HepG2 (cell line): ENCODE measurements around the gene NFE2L3. TPM values are rescaled to one million over a fixed set of nuclear protein-coding genes. Genes with fewer than 3 reads are reported as not detected.

Experiments used
- ATAC-seq: fragments of 200-7000 bp; cut with Tn5 transposase; 3 replicates; pipeline ENCODE4 v1.9.1; 2020; ENCODE audit warnings: mild to moderate bottlenecking, moderate library complexity
- BruUV-seq: library from RNA; stranded (reverse); fragments of 400-500 nt; replicated peaks from 2 replicates; lab custom pipeline; 2021; lab: Mats Ljungman, UMichigan
- CTCF ChIA-PET: fragments of 300-600 bp; formaldehyde crosslinking; extraction: SDS; loops from one replicate; lab custom pipeline; 2021; ENCODE audit warnings: low total read pairs, inconsistent platforms, low intra/inter-chr PET ratio; lab: Yijun Ruan, JAX
- POLR2A ChIA-PET: fragments of 350-600 bp; sonication (Branson Sonifier 250); formaldehyde crosslinking; loops from one replicate; lab custom pipeline; 2020; ENCODE audit warnings: antibody characterized with exemption, inconsistent platforms; lab: Yijun Ruan, JAX
- DNase-seq: peaks from one replicate; pipeline ENCODE4 v3.0.0-alpha.2; 2015; ENCODE audit warnings: low spot score
- FAIRE-seq: peaks from 3 replicates; lab custom pipeline; 2011; peaks lifted over from hg19 to GRCh38; lab: Jason Lieb, UNC
- H2AFZ ChIP-seq: one replicate; pipeline ENCODE4 v1.6.1; 2011; ENCODE audit warnings: low read length, inconsistent platforms
- H3K27ac ChIP-seq: fragments of 300-600 bp; 3 replicates; pipeline ENCODE4 v1.8.0; 2011; ENCODE audit warnings: mixed run types, mild to moderate bottlenecking, mixed read lengths, low read length, inconsistent platforms; ENCODE audit not compliant: insufficient read depth; ENCODE audit errors: extremely low read length
- H3K27me3 ChIP-seq, 2 experiments: fragments of 200-600 bp in 1 of 2; 2 replicates in 1 of 2; 3 replicates in 1 of 2; pipeline versions ENCODE4 v1.6.0 to v1.8.0; 2011; ENCODE audit warnings: low read length in 2 of 2, mild to moderate bottlenecking in 2 of 2, moderate library complexity in 2 of 2, inconsistent platforms in 1 of 2; ENCODE audit not compliant: insufficient read depth in 2 of 2, control insufficient read depth in 1 of 2
- H3K36me3 ChIP-seq, 2 experiments: fragments of 200-600 bp in 1 of 2; replicated peaks in 1 of 2; 2 replicates in 1 of 2; 3 replicates in 1 of 2; pipeline versions ENCODE4 v1.5.1 to v1.8.0; 2011; ENCODE audit warnings: low read length in 2 of 2, inconsistent platforms in 1 of 2; ENCODE audit not compliant: insufficient read depth in 2 of 2, control insufficient read depth in 1 of 2
- H3K4me1 ChIP-seq: 2 replicates; pipeline ENCODE4 v1.5.1; 2012; ENCODE audit warnings: low read length, inconsistent platforms; ENCODE audit not compliant: insufficient read depth
- H3K4me2 ChIP-seq: 2 replicates; pipeline ENCODE4 v1.6.0; 2011; ENCODE audit warnings: low read depth, low read length, inconsistent platforms
- H3K4me3 ChIP-seq, 3 experiments: fragments of 200-600 bp in 1 of 3; sonication (generic), shearing (Covaris generic) in 1 of 3; replicated peaks in 1 of 3; 2 replicates each; pipeline ENCODE4 v1.5.1; 2011 to 2016; ENCODE audit warnings: low read length in 3 of 3, inconsistent platforms in 2 of 3, low read depth in 2 of 3, mild to moderate bottlenecking in 2 of 3, control low read depth in 1 of 3, mixed read lengths in 1 of 3; ENCODE audit not compliant: insufficient read depth in 1 of 3
- H3K79me2 ChIP-seq: one replicate; pipeline ENCODE4 v1.6.1; 2011; ENCODE audit warnings: low read length, inconsistent platforms; ENCODE audit not compliant: insufficient read depth
- H3K9ac ChIP-seq: 2 replicates; pipeline ENCODE4 v1.6.0; 2011; ENCODE audit warnings: mild to moderate bottlenecking, low read depth, low read length, inconsistent platforms; ENCODE audit not compliant: insufficient read depth
- H3K9me3 ChIP-seq: 2 replicates; pipeline ENCODE4 v1.5.1; 2012; ENCODE audit warnings: mild to moderate bottlenecking, low read length
- H4K20me1 ChIP-seq: 2 replicates; pipeline ENCODE4 v1.6.0; 2011; ENCODE audit warnings: inconsistent platforms, mild to moderate bottlenecking, low read length, moderate library complexity; ENCODE audit not compliant: insufficient read depth
- ARID5B ChIP-seq: IDR thresholded peaks from 2 replicates; pipeline ENCODE4 v1.4.0; 2020; ENCODE audit warnings: mild to moderate bottlenecking, missing genetic modification reagents
- ETV5 ChIP-seq: IDR thresholded peaks from 2 replicates; pipeline ENCODE4 v1.6.1; 2018; ENCODE audit warnings: missing biosample characterization, missing genetic modification reagents, inconsistent platforms, borderline replicate concordance
- GTF2F1 ChIP-seq: fragments of 150-350 bp; IDR thresholded peaks from 2 replicates; pipeline ENCODE4 v1.6.1; 2014; ENCODE audit warnings: low read length
- HMG20B ChIP-seq: conservative IDR thresholded peaks from 2 replicates; pipeline ENCODE4 v1.6.1; 2016; ENCODE audit warnings: missing genetic modification reagents, missing compliant biosample characterization
- MAX ChIP-seq: IDR thresholded peaks from 2 replicates; pipeline ENCODE4 v1.6.1; 2012; ENCODE audit warnings: inconsistent platforms
- NFRKB ChIP-seq: fragments of 450-650 bp; IDR thresholded peaks from 2 replicates; pipeline ENCODE4 v1.6.1; 2017
- RARG ChIP-seq: sonication (generic); formaldehyde crosslinking; IDR thresholded peaks from 2 replicates; pipeline ENCODE4 v1.4.0; 2020; ENCODE audit warnings: low read depth, mild to moderate bottlenecking, missing genetic modification reagents
- RFXANK ChIP-seq: IDR thresholded peaks from 2 replicates; pipeline ENCODE4 v1.6.1; 2016
- SALL2 ChIP-seq: sonication (generic); formaldehyde crosslinking; IDR thresholded peaks from 2 replicates; pipeline ENCODE4 v1.8.1; 2023; ENCODE audit warnings: mild to moderate bottlenecking, missing genetic modification reagents, inconsistent platforms
- TCF7L2 ChIP-seq: IDR thresholded peaks from 2 replicates; pipeline ENCODE4 v1.6.1; 2011; ENCODE audit warnings: mild to moderate bottlenecking, low read depth, low read length, moderate library complexity
- ZBTB42 ChIP-seq: sonication (generic); formaldehyde crosslinking; IDR thresholded peaks from 2 replicates; pipeline ENCODE4 v1.5.0; 2020; ENCODE audit warnings: mild to moderate bottlenecking, missing genetic modification reagents
- ZNF282 ChIP-seq: fragments of 450-650 bp; IDR thresholded peaks from 2 replicates; pipeline ENCODE4 v1.6.1; 2018; ENCODE audit not compliant: partially characterized antibody
- ZNF558 ChIP-seq: sonication (generic); formaldehyde crosslinking; IDR thresholded peaks from 2 replicates; pipeline ENCODE4 v1.9.0; 2022; ENCODE audit warnings: mild to moderate bottlenecking, missing genetic modification reagents, borderline replicate concordance
- ZNF562 ChIP-seq: sonication (generic); formaldehyde crosslinking; IDR thresholded peaks from 2 replicates; pipeline ENCODE4 v1.8.0; 2022; ENCODE audit warnings: missing genetic modification reagents, borderline replicate concordance
- ZSCAN29 ChIP-seq: sonication (generic); formaldehyde crosslinking; conservative IDR thresholded peaks from 2 replicates; pipeline ENCODE4 v1.4.0; 2020; ENCODE audit warnings: mild to moderate bottlenecking, missing genetic modification reagents
- ZSCAN30 ChIP-seq: sonication (generic); formaldehyde crosslinking; IDR thresholded peaks from 2 replicates; pipeline ENCODE4 v1.5.0; 2020; ENCODE audit warnings: mild to moderate bottlenecking, missing genetic modification reagents
- WGBS: methylation state at CpG from one replicate; pipeline ENCODE4 v1.1.6; 2017; ENCODE audit warnings: low lambda C conversion rate; 5-methylcytosine and 5-hydroxymethylcytosine counted together
- in situ Hi-C: cut with HindIII; loops from 2 replicates; pipeline ENCODE4 v1.10.0; 2017; ENCODE audit warnings: low pct_unique_long_range_greater_than_20kb; ENCODE audit not compliant: extremely low pct_ligation_motif_present
- intact Hi-C: fragments of 100-400 bp; cut with micrococcal nuclease; formaldehyde crosslinking; loops from one replicate; pipeline ENCODE4 v1.10.0; 2022; ENCODE audit not compliant: unreplicated experiment
- polyA plus RNA-seq, 8 experiments: library from polyadenylated mRNA; depleted of rRNA in 3 of 8; stranded (reverse) in 7 of 8; unstranded in 1 of 8; fragments of >200 nt; fragmentation: Illumina TruSeq in 4 of 8; extraction: Trizol in 4 of 8; gene quantifications; 2 replicates each; pipeline versions ENCODE4 v1.2.1 to v1.2.3, GENCODE V29; 2011 to 2016; ENCODE audit warnings: low read depth in 4 of 8, missing spikeins in 1 of 8, mixed read lengths in 1 of 8; ENCODE audit not compliant: insufficient read depth in 1 of 8
- total RNA-seq, 5 experiments: library from RNA; depleted of rRNA; stranded (reverse); fragments of >200 nt; fragmentation: Illumina TruSeq; extraction: Trizol; gene quantifications; 2 replicates each; pipeline ENCODE4 v1.2.3, GENCODE V29; 2016; ENCODE audit warnings: low read depth in 1 of 5
- TF ChIP-seq, protein P1 (sequence below): sonication (generic); formaldehyde crosslinking; IDR thresholded peaks from 2 replicates; pipeline ENCODE4 v1.8.0; 2022; ENCODE audit warnings: mild to moderate bottlenecking, missing genetic modification reagents; ENCODE audit not compliant: insufficient replicate concordance
- TF ChIP-seq, protein P2 (sequence below): IDR thresholded peaks from 2 replicates; pipeline ENCODE4 v1.6.1; 2016; ENCODE audit warnings: missing genetic modification reagents, missing compliant biosample characterization

The NFE2L3 gene
- total and polyA plus RNA-seq, 2 of the 13 experiments (the other 11 are each of a cell fraction or from before 2014, with no cell fraction given) = 11.4 to 19.4 TPM

- H3K27ac ChIP-seq = no peak overlapping the region
- no TSS peak for BruUV-seq
- no peak overlapping the region for H2AFZ ChIP-seq
- TF ChIP-seq RFXANK (CRISPR knock-in tag) (no peak), ETV5 (no peak), ZBTB42 (CRISPR knock-in tag) (no peak), ZNF562 (no peak), ZNF558 (CRISPR knock-in tag) (no peak), ZSCAN29 (CRISPR knock-in tag) (no peak), RARG (no peak), NFRKB (no peak), HMG20B (CRISPR knock-in tag) (no peak), ZNF282 (no peak), MAX (no peak), SALL2 (CRISPR knock-in tag) (no peak), GTF2F1 (no peak), ZSCAN30 (CRISPR knock-in tag) (no peak), ARID5B (CRISPR knock-in tag) (no peak), TCF7L2 (no peak)
- TF ChIP-seq, protein P1, sequence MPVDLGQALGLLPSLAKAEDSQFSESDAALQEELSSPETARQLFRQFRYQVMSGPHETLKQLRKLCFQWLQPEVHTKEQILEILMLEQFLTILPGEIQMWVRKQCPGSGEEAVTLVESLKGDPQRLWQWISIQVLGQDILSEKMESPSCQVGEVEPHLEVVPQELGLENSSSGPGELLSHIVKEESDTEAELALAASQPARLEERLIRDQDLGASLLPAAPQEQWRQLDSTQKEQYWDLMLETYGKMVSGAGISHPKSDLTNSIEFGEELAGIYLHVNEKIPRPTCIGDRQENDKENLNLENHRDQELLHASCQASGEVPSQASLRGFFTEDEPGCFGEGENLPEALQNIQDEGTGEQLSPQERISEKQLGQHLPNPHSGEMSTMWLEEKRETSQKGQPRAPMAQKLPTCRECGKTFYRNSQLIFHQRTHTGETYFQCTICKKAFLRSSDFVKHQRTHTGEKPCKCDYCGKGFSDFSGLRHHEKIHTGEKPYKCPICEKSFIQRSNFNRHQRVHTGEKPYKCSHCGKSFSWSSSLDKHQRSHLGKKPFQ = no peak
- TF ChIP-seq, protein P2, sequence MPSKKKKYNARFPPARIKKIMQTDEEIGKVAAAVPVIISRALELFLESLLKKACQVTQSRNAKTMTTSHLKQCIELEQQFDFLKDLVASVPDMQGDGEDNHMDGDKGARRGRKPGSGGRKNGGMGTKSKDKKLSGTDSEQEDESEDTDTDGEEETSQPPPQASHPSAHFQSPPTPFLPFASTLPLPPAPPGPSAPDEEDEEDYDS = no peak
- H3K4me1 ChIP-seq = no peaks in the 10 kb centered on the region
- FAIRE-seq (no peak), ATAC-seq (no peak), DNase-seq (no peak)
- H3K4me2 ChIP-seq = no peak overlapping the region
- 15% methylated on average over 5 of the region's 5 CpGs for WGBS
- H3K4me3 ChIP-seq = no peak overlapping the region
- H3K9me3 ChIP-seq = no peaks in the 10 kb centered on the region
- H3K27me3 ChIP-seq = peaks cover 0 to 5% of the 10 kb centered on the region in 2 experiments; a peak in 2 of 5 replicates
- CTCF ChIA-PET = no interaction called here
- no peak overlapping the region for H3K9ac ChIP-seq
- in situ Hi-C loops = no loop called here
- intact Hi-C loops = loop anchor here (10.0 kb wide), 1 partner anchor 1741 kb away; no protein-coding TSS in a partner anchor
- H3K36me3 ChIP-seq = no peaks in the 10 kb centered on the region
- POLR2A ChIA-PET = no interaction called here
- no peaks in the 10 kb centered on the region for H4K20me1 ChIP-seq
- no peaks in the 10 kb centered on the region for H3K79me2 ChIP-seq
Observed at GRCh38 chr7:26115650-26116049, 36.3 kb upstream of the NFE2L3 start.
